ENCODE results near the gene EHD3. TPM values are rescaled to one million over a fixed set of nuclear protein-coding genes. Genes with fewer than 3 reads are reported as not detected.

EHD3 gene
- total RNA-seq, 1 donor from 2014 or later: 3.9 TPM

GRCh38 chr2:31256611-31257382, 22.8 kb downstream of the EHD3 start:
- peak overlapping the region; percentile 50 for H3K27ac Mint-ChIP-seq

GRCh38 chr2:31258351-31258750, 24.4 kb downstream of the EHD3 start:
- no peaks in the 10 kb centered on the region for H3K79me2 ChIP-seq (ENCODE audit: low read depth)
- DNase-seq (ENCODE audit: low spot score): no peak
- H3K4me1 ChIP-seq: peaks cover 20% of the 10 kb centered on the region
- Mint-ChIP-seq H3K36me3 (peaks cover 10% of the 10 kb centered on the region), H3K4me3 (no peak overlapping the region), H3K27me3 (ENCODE audit: insufficient read depth, low read depth) (no peaks in the 10 kb centered on the region), H3K4me1 (peaks cover 14% of the 10 kb centered on the region), H3K9me3 (no peaks in the 10 kb centered on the region), H3K27ac (no peak overlapping the region)
- no peaks in the 10 kb centered on the region for H3K36me3 ChIP-seq
- no peak for TF ChIP-seq EZH2phosphoT487 (IDR thresholded peaks at IDR 0.05)
- TF ChIP-seq EZH2 (IDR thresholded peaks at IDR 0.05): no peak
- TF ChIP-seq CTCF (IDR thresholded peaks at IDR 0.05): no peak
- H3K27ac ChIP-seq: no peak overlapping the region
- H4K20me1 ChIP-seq (ENCODE audit: low read depth): no peaks in the 10 kb centered on the region
- no peak overlapping the region for H3K4me2 ChIP-seq
- peaks cover 9% of the 10 kb centered on the region for H3F3A ChIP-seq (ENCODE audit: low read depth)
- no peak overlapping the region for H2AFZ ChIP-seq (replicated peaks)
- no peaks in the 10 kb centered on the region for H3K27me3 ChIP-seq
- H3K9ac ChIP-seq: no peak overlapping the region
- H3K9me3 ChIP-seq (ENCODE audit: low read depth): no peaks in the 10 kb centered on the region
- H3K4me3 ChIP-seq: no peak overlapping the region

More at GRCh38 chr2:31256611-31257382, 22.8 kb downstream of the EHD3 start:
- no peak overlapping the region for H2AFZ ChIP-seq (replicated peaks)
- H3K79me2 ChIP-seq (ENCODE audit: low read depth): no peaks in the 10 kb centered on the region
- H3K9ac ChIP-seq: no peak overlapping the region
- peaks cover 9% of the 10 kb centered on the region for H3F3A ChIP-seq (ENCODE audit: low read depth)
- H3K36me3 ChIP-seq: no peaks in the 10 kb centered on the region
- no peaks in the 10 kb centered on the region for H3K27me3 ChIP-seq
- no peaks in the 10 kb centered on the region for H4K20me1 ChIP-seq (ENCODE audit: low read depth)
- H3K9me3 Mint-ChIP-seq: no peaks in the 10 kb centered on the region
- H3K36me3 Mint-ChIP-seq: peaks cover 10% of the 10 kb centered on the region
- peak; percentile 34 for DNase-seq (ENCODE audit: low spot score)
- peaks cover 14% of the 10 kb centered on the region for H3K4me1 Mint-ChIP-seq
- H3K9me3 ChIP-seq (ENCODE audit: low read depth): no peaks in the 10 kb centered on the region
- no peak overlapping the region for H3K4me3 ChIP-seq
- TF ChIP-seq EZH2phosphoT487 (IDR thresholded peaks at IDR 0.05) (no peak), CTCF (IDR thresholded peaks at IDR 0.05) (no peak), EZH2 (IDR thresholded peaks at IDR 0.05) (no peak)
- H3K27me3 Mint-ChIP-seq (ENCODE audit: insufficient read depth, low read depth): peaks cover 3% of the 10 kb centered on the region
- peaks cover 20% of the 10 kb centered on the region for H3K4me1 ChIP-seq
- H3K27ac ChIP-seq: no peak overlapping the region
- no peak overlapping the region for H3K4me3 Mint-ChIP-seq
- peak overlapping the region; percentile 45 for H3K4me2 ChIP-seq

- Histone ChIP-seq H2AFZ (replicated peaks) (no peak overlapping the region), H3K4me1 (peaks cover 20% of the 10 kb centered on the region), H3K4me3 (no peak overlapping the region), H3K4me2 (no peak overlapping the region), H3K9ac (no peak overlapping the region), H3K9me3 (ENCODE audit: low read depth) (no peaks in the 10 kb centered on the region), H3K27me3 (no peaks in the 10 kb centered on the region), H3K36me3 (no peaks in the 10 kb centered on the region), H3K79me2 (ENCODE audit: low read depth) (no peaks in the 10 kb centered on the region), H4K20me1 (ENCODE audit: low read depth) (no peaks in the 10 kb centered on the region), H3K27ac (no peak overlapping the region), H3F3A (ENCODE audit: low read depth) (peaks cover 9% of the 10 kb centered on the region)
- Mint-ChIP-seq H3K27me3 (ENCODE audit: insufficient read depth, low read depth) (no peaks in the 10 kb centered on the region), H3K9me3 (no peaks in the 10 kb centered on the region), H3K27ac (no peak overlapping the region), H3K4me3 (no peak overlapping the region), H3K4me1 (peaks cover 14% of the 10 kb centered on the region), H3K36me3 (peaks cover 10% of the 10 kb centered on the region)
- DNase-seq (ENCODE audit: low spot score): no peak
- TF ChIP-seq EZH2 (IDR thresholded peaks at IDR 0.05): no peak
- TF ChIP-seq EZH2phosphoT487 (IDR thresholded peaks at IDR 0.05): no peak
- TF ChIP-seq CTCF (IDR thresholded peaks at IDR 0.05): no peak
Measured at GRCh38 chr2:31259075-31259474, 25.1 kb downstream of the EHD3 start.
